Esophagus muscularis mucosa (tissue), 3 donors: ENCODE measurements around the gene CEBPG.

Experiments
- POLR2AphosphoS5 ChIP-seq, 2 donors: sonication (generic); formaldehyde crosslinking; IDR thresholded peaks; one replicate each; pipeline ENCODE4 v1.6.1; 2017; ENCODE audit warnings: antibody characterized with exemption in 2 of 2
- TF ChIP-seq, protein P1 (sequence below), 3 experiments: fragments of 200-600 bp in 2 of 3; fragments of 450-650 bp in 1 of 3; sonication (generic) in 2 of 3; IDR thresholded peaks; one replicate each; pipeline ENCODE4 v1.5.1; 2017 to 2019; ENCODE audit warnings: antibody characterized with exemption in 3 of 3, mild to moderate bottlenecking in 2 of 3, moderate library complexity in 1 of 3

DNA sequence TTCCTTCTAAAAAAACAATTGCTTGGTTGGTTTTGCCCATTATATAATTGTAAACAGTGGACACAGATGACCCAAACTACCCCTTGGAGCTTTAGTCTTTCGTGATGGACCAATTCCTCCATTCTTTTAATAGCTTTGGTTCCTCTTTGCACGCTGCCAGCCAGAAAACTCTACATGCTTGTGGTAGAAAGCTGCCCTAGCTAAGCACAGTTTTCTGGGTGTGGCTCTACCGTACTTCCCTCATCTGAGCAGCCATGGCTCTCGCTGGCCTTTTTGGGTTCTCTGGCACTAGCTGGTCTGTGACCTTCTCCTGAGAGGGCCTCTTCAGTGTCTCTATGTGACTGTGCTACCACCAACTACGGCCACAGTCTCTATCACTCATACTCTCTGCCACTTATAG lies 41.3 kb upstream of the CEBPG start:
- TF ChIP-seq, protein P1, sequence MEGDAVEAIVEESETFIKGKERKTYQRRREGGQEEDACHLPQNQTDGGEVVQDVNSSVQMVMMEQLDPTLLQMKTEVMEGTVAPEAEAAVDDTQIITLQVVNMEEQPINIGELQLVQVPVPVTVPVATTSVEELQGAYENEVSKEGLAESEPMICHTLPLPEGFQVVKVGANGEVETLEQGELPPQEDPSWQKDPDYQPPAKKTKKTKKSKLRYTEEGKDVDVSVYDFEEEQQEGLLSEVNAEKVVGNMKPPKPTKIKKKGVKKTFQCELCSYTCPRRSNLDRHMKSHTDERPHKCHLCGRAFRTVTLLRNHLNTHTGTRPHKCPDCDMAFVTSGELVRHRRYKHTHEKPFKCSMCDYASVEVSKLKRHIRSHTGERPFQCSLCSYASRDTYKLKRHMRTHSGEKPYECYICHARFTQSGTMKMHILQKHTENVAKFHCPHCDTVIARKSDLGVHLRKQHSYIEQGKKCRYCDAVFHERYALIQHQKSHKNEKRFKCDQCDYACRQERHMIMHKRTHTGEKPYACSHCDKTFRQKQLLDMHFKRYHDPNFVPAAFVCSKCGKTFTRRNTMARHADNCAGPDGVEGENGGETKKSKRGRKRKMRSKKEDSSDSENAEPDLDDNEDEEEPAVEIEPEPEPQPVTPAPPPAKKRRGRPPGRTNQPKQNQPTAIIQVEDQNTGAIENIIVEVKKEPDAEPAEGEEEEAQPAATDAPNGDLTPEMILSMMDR (IDR thresholded peaks at IDR 0.05), result no peak
- TF ChIP-seq POLR2AphosphoS5 (IDR thresholded peaks at IDR 0.05), result no peak
